Cardiac muscle cell (in vitro differentiated cells and primary cell): ENCODE measurements around the gene NFIA. TPM values are rescaled to one million over a fixed set of nuclear protein-coding genes. Genes with fewer than 3 reads are reported as not detected.

Source experiments
- DNase-seq, 2 donors: peaks; one replicate each; pipeline versions ENCODE4 v3.0.0 to v3.0.0-alpha.2; 2010 to 2017; ENCODE audit warnings: low read depth in 1 of 2, low spot score in 1 of 2
- H3K27ac ChIP-seq: fragments of 200-600 bp; sonication (generic); 2 replicates; pipeline ENCODE4 v1.5.1; 2016
- H3K27me3 ChIP-seq: fragments of 200-600 bp; sonication (generic); 2 replicates; pipeline ENCODE4 v1.6.0; 2016; ENCODE audit warnings: control low read depth
- H3K36me3 ChIP-seq: fragments of 200-600 bp; sonication (generic); 2 replicates; pipeline ENCODE4 v1.5.1; 2016; ENCODE audit warnings: control low read depth
- H3K4me1 ChIP-seq: fragments of 200-600 bp; sonication (generic); 2 replicates; pipeline ENCODE4 v1.8.1; 2017; ENCODE audit warnings: low read depth, mild to moderate bottlenecking, mixed run types
- H3K4me3 ChIP-seq: fragments of 200-600 bp; sonication (generic); 2 replicates; pipeline ENCODE4 v1.5.1; 2016; ENCODE audit warnings: mild to moderate bottlenecking
- H3K9me3 ChIP-seq: fragments of 200-600 bp; sonication (generic); 2 replicates; pipeline ENCODE4 v1.5.1; 2017; ENCODE audit warnings: low read depth, mild to moderate bottlenecking, control low read depth
- CTCF ChIP-seq: IDR thresholded peaks from 2 replicates; pipeline ENCODE4 v1.5.1; 2012; ENCODE audit warnings: low read depth, mild to moderate bottlenecking, low read length
- polyA plus RNA-seq: library from polyadenylated mRNA; unstranded; fragments of >200 nt; fragmentation: Nextera tagmentation; extraction: Ambion mirVana; gene quantifications from 2 replicates; pipeline ENCODE4 v1.2.1, GENCODE V29; 2016
- total RNA-seq: library from RNA; depleted of rRNA; stranded (reverse); fragments of >200 nt; gene quantifications from 2 replicates; pipeline ENCODE4 v1.2.3, GENCODE V29; 2016

Gene NFIA
- total and polyA plus RNA-seq, 2 experiments from 2014 or later, result 10.1 to 12.0 TPM

- Histone ChIP-seq H3K27me3 (no peaks in the 10 kb centered on the region), H3K9me3 (no peaks in the 10 kb centered on the region), H3K27ac (no peak overlapping the region), H3K4me3 (no peak overlapping the region), H3K36me3 (no peaks in the 10 kb centered on the region), H3K4me1 (peaks cover 22% of the 10 kb centered on the region)
- TF ChIP-seq CTCF, result no peak
- no peak for DNase-seq
Observed at GRCh38 chr1:61119085-61119484, 36.7 kb downstream of the NFIA start.

GRCh38 chr1:61120246-61120840, 38.0 kb downstream of the NFIA start:
- no peak overlapping the region for H3K4me3 ChIP-seq
- TF ChIP-seq CTCF, result no peak
- no peak overlapping the region for H3K27ac ChIP-seq
- DNase-seq, result peak in 1 of 2 donors; percentile 21
- H3K9me3 ChIP-seq, result no peaks in the 10 kb centered on the region
- H3K36me3 ChIP-seq, result no peaks in the 10 kb centered on the region
- H3K27me3 ChIP-seq, result no peaks in the 10 kb centered on the region
- peaks cover 22% of the 10 kb centered on the region for H3K4me1 ChIP-seq

GRCh38 chr1:61120998-61121397, 38.6 kb downstream of the NFIA start:
- DNase-seq, result peak in 1 of 2 donors; percentile 64
- Histone ChIP-seq H3K27ac (no peak overlapping the region), H3K9me3 (no peaks in the 10 kb centered on the region), H3K36me3 (no peaks in the 10 kb centered on the region), H3K4me3 (no peak overlapping the region), H3K4me1 (peaks cover 18% of the 10 kb centered on the region), H3K27me3 (no peaks in the 10 kb centered on the region)
- TF ChIP-seq CTCF, result no peak

GRCh38 chr1:61121631-61122030, 39.3 kb downstream of the NFIA start:
- TF ChIP-seq CTCF, result no peak
- peak in 1 of 2 donors; percentile 35 for DNase-seq
- no peak overlapping the region for H3K4me3 ChIP-seq

GRCh38 chr1:61122389-61122788, 40.0 kb downstream of the NFIA start:
- TF ChIP-seq CTCF, result no peak

More at GRCh38 chr1:61121631-61122030, 39.3 kb downstream of the NFIA start:
- Histone ChIP-seq H3K36me3 (no peaks in the 10 kb centered on the region), H3K27ac (no peak overlapping the region), H3K9me3 (no peaks in the 10 kb centered on the region), H3K27me3 (no peaks in the 10 kb centered on the region), H3K4me1 (peaks cover 11% of the 10 kb centered on the region)

More at GRCh38 chr1:61122389-61122788, 40.0 kb downstream of the NFIA start:
- Histone ChIP-seq H3K27ac (no peak overlapping the region), H3K4me1 (peaks cover 10% of the 10 kb centered on the region), H3K27me3 (no peaks in the 10 kb centered on the region), H3K4me3 (no peak overlapping the region), H3K36me3 (no peaks in the 10 kb centered on the region), H3K9me3 (no peaks in the 10 kb centered on the region)
- no peak for DNase-seq
